Fibroblast of pulmonary artery (primary cell): ENCODE results near the gene LYPD6B.

Experiments used
- DNase-seq: peaks from one replicate; pipeline ENCODE4 v3.0.0-alpha.2; 2010; ENCODE audit warnings: low read depth
- H3K4me3 ChIP-seq: replicated peaks from 2 replicates; pipeline ENCODE4 v1.5.1; 2011; ENCODE audit warnings: low read depth, mild to moderate bottlenecking, control low read depth, low read length, moderate library complexity
- CTCF ChIP-seq: IDR thresholded peaks from 2 replicates; pipeline ENCODE4 v1.5.1; 2011; ENCODE audit warnings: mild to moderate bottlenecking, control low read depth, low read length, inconsistent platforms; ENCODE audit errors: missing control alignments

The LYPD6B gene

DNA sequence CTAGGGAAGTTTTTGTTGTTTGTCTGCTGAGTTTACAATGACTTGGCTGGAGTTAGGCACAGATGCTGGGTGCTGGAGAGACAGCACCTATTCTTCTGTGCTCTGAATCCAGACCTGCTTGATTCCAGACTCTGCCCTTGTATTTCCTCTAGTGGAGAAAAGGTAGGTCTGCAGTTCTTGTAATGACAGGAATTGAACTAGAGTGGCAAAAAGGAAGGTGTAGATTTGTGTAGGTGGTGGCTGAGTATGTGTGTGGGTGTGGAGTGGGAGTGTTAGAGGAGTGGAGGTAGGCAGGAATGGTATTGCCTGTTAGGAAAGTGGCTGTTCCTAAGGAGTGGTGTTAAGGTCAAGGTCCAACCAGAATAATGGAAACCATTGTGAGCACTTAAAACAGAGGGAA lies 220.0 kb downstream of the LYPD6B start:
- TF ChIP-seq CTCF: no peak
- DNase-seq: no peak
- no peak overlapping the region for H3K4me3 ChIP-seq

DNA sequence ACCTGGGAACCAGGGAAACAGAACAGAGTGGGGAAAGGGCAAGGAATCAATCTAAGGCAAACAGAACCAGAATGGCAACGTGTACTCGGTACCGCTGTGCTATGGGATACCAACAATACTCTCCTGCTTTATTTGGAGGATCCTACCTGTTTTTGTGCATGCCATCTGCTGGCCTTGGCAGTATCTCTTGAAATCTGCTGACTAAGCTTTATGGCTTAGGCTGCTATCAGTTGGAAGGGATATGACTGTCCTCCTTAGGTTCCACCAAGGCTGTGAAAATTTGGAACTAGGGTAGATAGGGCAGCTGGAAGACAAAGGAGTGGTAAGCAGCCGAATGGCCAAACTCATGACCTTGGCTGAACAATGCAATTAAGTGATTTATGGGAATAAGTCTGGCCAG lies 220.6 kb downstream of the LYPD6B start:
- H3K4me3 ChIP-seq: no peak overlapping the region
- no peak for TF ChIP-seq CTCF
- no peak for DNase-seq

DNA sequence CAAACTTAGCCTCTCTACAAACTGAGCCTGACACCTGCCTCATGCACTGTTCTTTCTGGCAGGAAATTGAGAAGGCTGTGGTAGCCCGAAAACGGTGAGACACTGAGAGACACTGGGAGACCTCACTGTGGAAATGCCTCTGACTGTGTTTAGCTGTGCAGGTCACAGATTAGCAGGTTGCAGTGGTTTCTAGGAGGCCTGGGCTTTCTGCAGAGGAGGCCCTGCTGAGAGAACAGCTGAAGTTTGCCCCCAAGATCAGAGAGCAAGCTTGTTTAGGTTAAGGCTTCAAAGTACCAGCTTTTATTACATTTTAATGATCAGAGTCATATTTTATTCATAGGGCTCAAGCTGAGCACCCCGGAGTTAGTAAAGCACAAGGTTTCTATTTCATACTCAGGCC lies 223.2 kb downstream of the LYPD6B start:
- TF ChIP-seq CTCF: no peak
- no peak overlapping the region for H3K4me3 ChIP-seq
- no peak for DNase-seq
